Astrocyte (in vitro differentiated cells and primary cell): Measurements from ENCODE around the gene HADHB. TPM values are rescaled to one million over a fixed set of nuclear protein-coding genes. Genes with fewer than 3 reads are reported as not detected.

Source experiments
- DNase-seq: peaks from one replicate; pipeline ENCODE4 v3.0.0-alpha.2; 2010; ENCODE audit warnings: low read depth
- FAIRE-seq: peaks from 2 replicates; lab custom pipeline; 2011; peaks lifted over from hg19 to GRCh38; lab: Jason Lieb, UNC
- H2AFZ ChIP-seq: 2 replicates; pipeline ENCODE4 v1.6.0; 2012; ENCODE audit warnings: low read depth, low read length, inconsistent platforms
- H3K27ac ChIP-seq: 2 replicates; pipeline ENCODE4 v1.5.1; 2011; ENCODE audit warnings: low read depth, low read length, inconsistent platforms
- H3K27me3 ChIP-seq: 2 replicates; pipeline ENCODE4 v1.6.0; 2011; ENCODE audit warnings: low read length, inconsistent platforms; ENCODE audit not compliant: insufficient read depth
- H3K36me3 ChIP-seq: 2 replicates; pipeline ENCODE4 v1.5.1; 2011; ENCODE audit warnings: low read length, inconsistent platforms; ENCODE audit not compliant: insufficient read depth
- H3K4me1 ChIP-seq: 2 replicates; pipeline ENCODE4 v1.5.1; 2011; ENCODE audit warnings: low read length, inconsistent platforms; ENCODE audit not compliant: insufficient read depth
- H3K4me2 ChIP-seq: 2 replicates; pipeline ENCODE4 v1.6.0; 2012; ENCODE audit warnings: low read length, inconsistent platforms
- H3K4me3 ChIP-seq: 2 replicates; pipeline ENCODE4 v1.5.1; 2011; ENCODE audit warnings: low read depth, mild to moderate bottlenecking, low read length, inconsistent platforms; ENCODE audit not compliant: insufficient read depth
- H3K79me2 ChIP-seq: 2 replicates; pipeline ENCODE4 v1.6.0; 2012; ENCODE audit warnings: mild to moderate bottlenecking, low read length, inconsistent platforms; ENCODE audit not compliant: insufficient read depth
- H3K9ac ChIP-seq: 2 replicates; pipeline ENCODE4 v1.6.0; 2012; ENCODE audit warnings: mild to moderate bottlenecking, low read length, inconsistent platforms
- H3K9me3 ChIP-seq: 2 replicates; pipeline ENCODE4 v1.5.1; 2012; ENCODE audit warnings: low read depth, mild to moderate bottlenecking, low read length, inconsistent platforms; ENCODE audit not compliant: insufficient read depth
- H4K20me1 ChIP-seq: 2 replicates; pipeline ENCODE4 v1.6.0; 2012; ENCODE audit warnings: low read length, inconsistent platforms; ENCODE audit not compliant: insufficient read depth
- H3K27ac Mint-ChIP-seq: one replicate; pipeline ENCODE4 v1.8.0; 2021; ENCODE audit warnings: mild to moderate bottlenecking, mixed read lengths; ENCODE audit not compliant: unreplicated experiment
- H3K27me3 Mint-ChIP-seq: one replicate; pipeline ENCODE4 v1.8.0; 2021; ENCODE audit warnings: low read depth, mixed read lengths; ENCODE audit not compliant: unreplicated experiment
- H3K36me3 Mint-ChIP-seq: one replicate; pipeline ENCODE4 v1.8.0; 2021; ENCODE audit warnings: low read depth, mixed read lengths; ENCODE audit not compliant: unreplicated experiment
- H3K4me1 Mint-ChIP-seq: one replicate; pipeline ENCODE4 v1.8.0; 2021; ENCODE audit warnings: low read depth, mixed read lengths; ENCODE audit not compliant: unreplicated experiment
- H3K4me3 Mint-ChIP-seq: one replicate; pipeline ENCODE4 v1.8.0; 2021; ENCODE audit warnings: mild to moderate bottlenecking, moderate library complexity, mixed read lengths; ENCODE audit not compliant: unreplicated experiment
- H3K9me3 Mint-ChIP-seq: one replicate; pipeline ENCODE4 v1.8.0; 2021; ENCODE audit warnings: mild to moderate bottlenecking, mixed read lengths; ENCODE audit not compliant: unreplicated experiment
- EZH2 ChIP-seq: IDR thresholded peaks from 2 replicates; pipeline ENCODE4 v1.6.1; 2012; ENCODE audit warnings: mild to moderate bottlenecking, low read length, inconsistent platforms; ENCODE audit not compliant: insufficient read depth
- total RNA-seq: library from RNA; stranded (reverse); gene quantifications from 2 replicates; pipeline ENCODE4 v1.2.1, GENCODE V29; 2021
- TF ChIP-seq, protein P1 (sequence below): IDR thresholded peaks from 2 replicates; pipeline ENCODE4 v1.5.1; 2011; ENCODE audit warnings: low read depth, mild to moderate bottlenecking, inconsistent platforms, low read length, moderate library complexity; ENCODE audit not compliant: insufficient read depth

The HADHB gene
- total RNA-seq, 1 donor from 2014 or later, result 109 TPM

DNA sequence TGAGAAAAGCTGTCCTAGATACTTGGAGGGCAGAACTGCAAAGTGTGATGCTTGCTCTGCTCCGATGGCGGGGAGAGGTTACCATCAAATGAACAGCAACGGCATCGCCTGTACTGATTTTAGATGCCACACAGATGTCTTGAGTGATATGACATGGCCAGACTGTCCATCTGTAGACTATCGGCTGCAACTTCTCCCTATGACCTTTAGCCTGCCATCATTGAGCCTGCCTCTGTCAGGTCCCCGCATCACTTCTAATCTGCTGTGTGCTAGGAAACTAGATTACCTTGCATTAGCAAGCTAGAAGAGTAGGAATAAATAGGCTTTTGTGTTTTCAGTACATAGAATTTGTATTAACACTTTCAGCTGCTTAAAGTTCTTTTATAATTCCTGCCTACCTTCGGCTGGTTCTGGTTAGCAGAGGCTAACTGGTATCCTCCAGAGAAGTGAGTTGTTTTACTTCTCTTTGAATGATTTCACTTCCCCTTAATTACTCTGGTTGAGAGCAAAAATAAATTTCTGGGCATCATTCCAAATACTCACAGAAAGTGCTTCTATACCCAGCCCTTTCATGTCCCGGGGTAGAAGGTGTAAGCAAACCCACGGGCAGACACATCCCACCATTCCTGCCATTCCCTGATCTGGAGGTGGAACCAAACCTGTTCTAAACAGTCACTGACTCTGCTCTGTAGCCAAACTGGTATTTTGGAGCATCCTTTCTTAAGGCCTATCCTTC, 47.9 kb upstream of the HADHB start:
- no peaks in the 10 kb centered on the region for H3K4me1 Mint-ChIP-seq
- no peaks in the 10 kb centered on the region for H3K4me1 ChIP-seq
- FAIRE-seq (no peak), DNase-seq (no peak)
- no peak overlapping the region for H3K27ac Mint-ChIP-seq
- H3K9me3 ChIP-seq, result no peaks in the 10 kb centered on the region
- H3K9ac ChIP-seq, result no peak overlapping the region
- no peaks in the 10 kb centered on the region for H3K27me3 Mint-ChIP-seq
- no peak overlapping the region for H3K4me3 Mint-ChIP-seq
- H3K27ac ChIP-seq, result no peak overlapping the region
- peaks cover 55% of the 10 kb centered on the region for H3K36me3 ChIP-seq
- H3K4me3 ChIP-seq, result no peak overlapping the region
- no peak overlapping the region for H2AFZ ChIP-seq
- no peaks in the 10 kb centered on the region for H3K79me2 ChIP-seq
- H4K20me1 ChIP-seq, result no peaks in the 10 kb centered on the region
- peaks cover 27% of the 10 kb centered on the region for H3K36me3 Mint-ChIP-seq
- no peaks in the 10 kb centered on the region for H3K27me3 ChIP-seq
- no peaks in the 10 kb centered on the region for H3K9me3 Mint-ChIP-seq
- H3K4me2 ChIP-seq, result no peak overlapping the region
- no peak for TF ChIP-seq EZH2
- TF ChIP-seq, protein P1, sequence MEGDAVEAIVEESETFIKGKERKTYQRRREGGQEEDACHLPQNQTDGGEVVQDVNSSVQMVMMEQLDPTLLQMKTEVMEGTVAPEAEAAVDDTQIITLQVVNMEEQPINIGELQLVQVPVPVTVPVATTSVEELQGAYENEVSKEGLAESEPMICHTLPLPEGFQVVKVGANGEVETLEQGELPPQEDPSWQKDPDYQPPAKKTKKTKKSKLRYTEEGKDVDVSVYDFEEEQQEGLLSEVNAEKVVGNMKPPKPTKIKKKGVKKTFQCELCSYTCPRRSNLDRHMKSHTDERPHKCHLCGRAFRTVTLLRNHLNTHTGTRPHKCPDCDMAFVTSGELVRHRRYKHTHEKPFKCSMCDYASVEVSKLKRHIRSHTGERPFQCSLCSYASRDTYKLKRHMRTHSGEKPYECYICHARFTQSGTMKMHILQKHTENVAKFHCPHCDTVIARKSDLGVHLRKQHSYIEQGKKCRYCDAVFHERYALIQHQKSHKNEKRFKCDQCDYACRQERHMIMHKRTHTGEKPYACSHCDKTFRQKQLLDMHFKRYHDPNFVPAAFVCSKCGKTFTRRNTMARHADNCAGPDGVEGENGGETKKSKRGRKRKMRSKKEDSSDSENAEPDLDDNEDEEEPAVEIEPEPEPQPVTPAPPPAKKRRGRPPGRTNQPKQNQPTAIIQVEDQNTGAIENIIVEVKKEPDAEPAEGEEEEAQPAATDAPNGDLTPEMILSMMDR, result no peak

DNA sequence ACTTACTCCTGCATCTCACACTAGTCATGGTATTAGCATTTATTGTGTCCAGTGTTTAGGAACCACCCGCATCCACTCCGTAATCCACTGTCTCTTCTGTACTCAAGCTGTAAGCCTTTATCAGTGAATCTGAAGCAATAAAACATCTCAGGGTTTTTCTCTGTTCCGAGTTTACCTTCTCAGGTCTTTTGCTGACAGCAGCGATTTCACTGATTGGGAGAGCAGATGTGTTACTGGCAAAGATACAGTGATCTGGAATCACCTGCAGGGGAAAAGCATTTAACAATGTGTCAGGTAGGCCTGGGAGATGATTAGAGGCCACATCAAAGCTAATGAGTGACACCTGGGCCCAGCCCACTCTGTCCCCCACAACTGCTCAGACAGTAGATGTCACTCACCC, 47.2 kb upstream of the HADHB start:
- no peaks in the 10 kb centered on the region for H3K9me3 ChIP-seq
- H3K79me2 ChIP-seq, result no peaks in the 10 kb centered on the region
- no peak overlapping the region for H3K4me3 ChIP-seq
- Mint-ChIP-seq H3K4me3 (no peak overlapping the region), H3K36me3 (peaks cover 30% of the 10 kb centered on the region), H3K27ac (no peak overlapping the region), H3K4me1 (no peaks in the 10 kb centered on the region), H3K27me3 (no peaks in the 10 kb centered on the region), H3K9me3 (no peaks in the 10 kb centered on the region)
- H3K36me3 ChIP-seq, result peaks cover 55% of the 10 kb centered on the region
- TF ChIP-seq, protein P1, result no peak
- no peak for TF ChIP-seq EZH2
- DNase-seq (no peak), FAIRE-seq (no peak)
- no peak overlapping the region for H3K9ac ChIP-seq
- no peak overlapping the region for H2AFZ ChIP-seq
- H3K4me2 ChIP-seq, result no peak overlapping the region
- no peaks in the 10 kb centered on the region for H4K20me1 ChIP-seq
- no peak overlapping the region for H3K27ac ChIP-seq
- no peaks in the 10 kb centered on the region for H3K27me3 ChIP-seq
- no peaks in the 10 kb centered on the region for H3K4me1 ChIP-seq

DNA sequence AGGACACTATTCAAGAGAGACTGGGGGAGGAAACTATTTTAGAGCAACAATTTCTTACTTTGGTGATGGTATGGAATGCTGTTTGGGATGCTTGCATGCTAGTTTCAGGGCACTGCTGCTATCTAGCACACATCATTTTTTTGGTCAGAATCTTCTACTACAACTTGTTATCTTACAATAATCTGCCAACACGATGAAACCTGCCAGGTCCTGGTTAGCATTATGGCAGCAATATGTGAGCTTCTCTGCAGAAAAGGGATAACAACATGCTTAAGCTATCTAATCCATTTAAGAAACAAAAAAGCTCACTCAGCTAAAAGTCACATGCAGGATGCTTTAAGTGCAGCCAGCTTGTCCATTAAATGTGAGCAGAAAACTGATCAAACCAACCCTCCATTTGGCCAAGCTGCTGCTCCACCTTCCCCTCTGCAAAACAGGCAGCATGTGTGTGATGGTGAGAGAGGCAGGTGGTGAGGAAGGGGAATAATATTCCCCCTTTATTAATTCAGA, 41.7 kb upstream of the HADHB start:
- Histone ChIP-seq H4K20me1 (no peaks in the 10 kb centered on the region), H3K4me3 (no peak overlapping the region), H3K4me1 (no peaks in the 10 kb centered on the region), H3K9ac (no peak overlapping the region), H2AFZ (no peak overlapping the region), H3K27me3 (no peaks in the 10 kb centered on the region), H3K9me3 (no peaks in the 10 kb centered on the region), H3K36me3 (peaks cover 23% of the 10 kb centered on the region), H3K27ac (no peak overlapping the region), H3K79me2 (no peaks in the 10 kb centered on the region), H3K4me2 (no peak overlapping the region)
- H3K4me1 Mint-ChIP-seq, result no peaks in the 10 kb centered on the region
- no peaks in the 10 kb centered on the region for H3K9me3 Mint-ChIP-seq
- FAIRE-seq, result no peak
- TF ChIP-seq EZH2, result no peak
- TF ChIP-seq, protein P1, result no peak
- H3K27me3 Mint-ChIP-seq, result no peaks in the 10 kb centered on the region
- no peak for DNase-seq
- no peak overlapping the region for H3K27ac Mint-ChIP-seq
- H3K36me3 Mint-ChIP-seq, result peaks cover 15% of the 10 kb centered on the region
- no peak overlapping the region for H3K4me3 Mint-ChIP-seq
